Glomerular visceral epithelial cell (primary cell): ENCODE measurements around the gene PTTG1.

Experiments used
- DNase-seq: peaks from one replicate; pipeline ENCODE4 v3.0.0-alpha.2; 2016; ENCODE audit errors: extremely low spot score

Gene PTTG1

GRCh38 chr5:160423099-160423498 lies 1.4 kb downstream of the PTTG1 start:
- no peak for DNase-seq

- no peak for DNase-seq
Observed at GRCh38 chr5:160427607-160428006, 6.0 kb downstream of the PTTG1 start.

GRCh38 chr5:160432196-160432595 lies 10.5 kb downstream of the PTTG1 start:
- no peak for DNase-seq

- no peak for DNase-seq
Observed at GRCh38 chr5:160432787-160433186, 11.1 kb downstream of the PTTG1 start.

GRCh38 chr5:160434022-160434531 lies 12.4 kb downstream of the PTTG1 start:
- peak; percentile 95 for DNase-seq

GRCh38 chr5:160435532-160435931 lies 13.9 kb downstream of the PTTG1 start:
- no peak for DNase-seq

GRCh38 chr5:160436017-160436416 lies 14.4 kb downstream of the PTTG1 start:
- no peak for DNase-seq

GRCh38 chr5:160436661-160437060 lies 15.0 kb downstream of the PTTG1 start:
- peak; percentile 43 for DNase-seq

GRCh38 chr5:160437271-160437670 lies 15.6 kb downstream of the PTTG1 start:
- DNase-seq = no peak

GRCh38 chr5:160438316-160439204 lies 16.9 kb downstream of the PTTG1 start:
- DNase-seq = peak; percentile 66

- DNase-seq = peak; percentile 90
Observed at GRCh38 chr5:160439205-160439600, 17.5 kb downstream of the PTTG1 start.

- no peak for DNase-seq
Observed at GRCh38 chr5:160441311-160441781, 19.7 kb downstream of the PTTG1 start.

GRCh38 chr5:160442824-160443431 lies 21.3 kb downstream of the PTTG1 start:
- no peak for DNase-seq

GRCh38 chr5:160444407-160444806 lies 22.8 kb downstream of the PTTG1 start:
- no peak for DNase-seq

- DNase-seq = no peak
Observed at GRCh38 chr5:160445132-160445531, 23.5 kb downstream of the PTTG1 start.

- DNase-seq = no peak
Observed at GRCh38 chr5:160445751-160446150, 24.1 kb downstream of the PTTG1 start.

- DNase-seq = no peak
Observed at GRCh38 chr5:160448886-160449285, 27.2 kb downstream of the PTTG1 start.

GRCh38 chr5:160449458-160449857 lies 27.8 kb downstream of the PTTG1 start:
- DNase-seq = no peak

- DNase-seq = no peak
Observed at GRCh38 chr5:160450164-160450932, 28.7 kb downstream of the PTTG1 start.

- DNase-seq = no peak
Observed at GRCh38 chr5:160451281-160451680, 29.6 kb downstream of the PTTG1 start.

- no peak for DNase-seq
Observed at GRCh38 chr5:160452036-160452435, 30.4 kb downstream of the PTTG1 start.

GRCh38 chr5:160452795-160453194 lies 31.1 kb downstream of the PTTG1 start:
- DNase-seq = no peak
